GM19025 (cell line): ENCODE measurements around the gene PTCD2.

Experiments used
- ATAC-seq: cut with Tn5 transposase; IDR thresholded peaks from one replicate; pipeline ENCODE4 v1.9.1; 2021; ENCODE audit warnings: mild to moderate bottlenecking, low read depth, moderate library complexity; ENCODE audit not compliant: unreplicated experiment

Gene PTCD2

GRCh38 chr5:72319976-72320752 is at the start of gene PTCD2, which contains the start of gene MRPS27:
Gene PTCD2 (plus strand): TSS chr5:72320373. CDS start chr5:72320383, 10 bp downstream.
Gene MRPS27 (minus strand): TSS chr5:72320240. CDS start chr5:72320221, 19 bp downstream.
- ATAC-seq = peak; percentile 98

DNA sequence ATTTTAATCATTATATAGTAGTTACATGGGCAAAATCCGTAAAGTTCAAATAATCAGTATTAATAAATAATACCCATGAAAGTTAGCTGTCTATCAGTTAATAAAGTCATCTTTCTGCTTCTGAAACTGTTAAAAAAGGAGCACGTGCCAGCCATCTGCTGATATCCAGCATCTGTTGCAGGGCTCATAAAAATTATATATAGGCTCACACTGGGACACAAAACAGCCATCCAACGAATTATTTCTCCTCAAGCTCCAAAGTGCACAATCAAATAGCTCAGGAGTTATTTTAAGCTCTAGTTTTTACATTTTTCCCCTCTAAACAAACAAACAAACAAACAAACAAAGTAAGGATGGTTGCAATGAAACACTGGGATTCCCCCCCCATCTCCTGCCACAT is 48.5 kb upstream of the PTCD2 start:
- ATAC-seq = no peak

DNA sequence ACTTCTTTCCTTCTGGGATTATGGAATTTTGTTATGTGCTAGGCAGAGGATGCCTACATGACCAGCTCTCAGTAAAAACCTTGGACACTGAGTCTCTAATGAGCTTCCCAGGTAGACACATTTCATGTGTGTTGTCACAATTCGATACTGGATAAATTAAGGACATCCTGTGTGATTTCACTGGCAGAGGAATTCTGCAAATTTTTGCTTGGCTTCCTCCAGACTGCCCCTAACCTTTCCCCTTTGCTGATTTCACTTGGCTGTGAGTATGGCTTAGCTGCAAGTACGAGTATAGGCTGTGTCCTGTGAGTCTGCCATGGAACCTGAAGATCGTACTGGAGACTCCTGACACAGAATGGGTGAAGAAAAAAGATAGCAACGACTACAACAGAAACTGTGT is 47.8 kb upstream of the PTCD2 start:
- no peak for ATAC-seq

DNA sequence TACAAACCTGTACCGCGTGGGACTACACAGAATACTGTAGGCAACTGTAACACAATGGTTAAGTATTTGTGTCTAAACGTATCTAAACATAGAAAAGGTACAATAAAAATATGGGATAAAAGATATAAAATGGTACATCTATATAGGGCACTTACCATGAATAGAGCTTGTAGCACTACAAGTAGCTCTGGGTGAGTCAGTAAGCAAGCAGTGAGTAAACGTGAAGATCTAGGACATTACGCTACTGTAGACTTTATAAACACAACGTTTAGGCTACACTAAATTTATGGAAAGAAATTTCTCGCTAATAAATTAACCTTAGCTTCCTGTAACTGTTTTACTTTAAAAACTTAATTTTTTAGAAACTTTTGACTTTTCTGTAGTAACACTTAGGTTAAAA is 46.6 kb upstream of the PTCD2 start:
- no peak for ATAC-seq

- ATAC-seq = no peak
These were observed 43.9 kb upstream of the PTCD2 start for GRCh38 chr5:72276219-72276752.

DNA sequence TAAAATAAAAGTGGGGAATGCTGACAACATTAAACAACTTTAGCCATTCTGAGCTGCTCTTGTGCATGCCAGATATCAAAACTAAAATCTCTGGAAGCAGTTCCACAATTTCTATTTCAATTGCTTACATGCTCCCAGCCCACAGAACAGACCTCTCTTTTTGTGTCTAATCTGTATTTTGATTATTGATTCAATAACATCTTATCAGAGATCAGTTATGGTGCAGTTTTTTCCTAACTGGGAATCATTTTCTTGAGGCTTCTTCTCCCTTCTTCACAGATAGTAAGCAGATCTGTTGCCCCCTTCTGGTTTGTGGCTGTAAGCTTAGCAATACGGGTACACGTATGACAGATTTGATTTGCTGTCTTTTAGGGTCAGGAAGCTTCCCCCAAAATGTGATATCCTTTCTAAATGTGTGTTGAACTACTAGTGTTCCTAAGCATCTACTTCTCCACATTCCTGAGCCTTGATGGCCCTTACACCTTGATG is 39.5 kb upstream of the PTCD2 start:
- no peak for ATAC-seq

DNA sequence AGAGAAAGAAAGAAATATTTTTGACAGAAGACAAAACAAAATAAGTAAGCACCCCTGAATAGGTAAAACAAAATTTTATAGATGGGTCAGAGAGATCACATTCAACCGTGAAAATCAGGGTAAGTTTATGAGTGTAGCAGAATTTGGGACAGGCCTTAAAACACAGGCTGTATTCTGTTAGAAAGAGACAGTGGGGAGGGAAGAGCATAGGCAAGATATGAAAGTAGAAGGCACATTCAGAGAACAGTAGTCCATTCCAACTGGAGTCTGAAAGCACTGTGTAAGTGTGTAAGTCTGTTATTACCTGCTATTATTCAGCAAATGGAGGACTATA is 38.8 kb upstream of the PTCD2 start:
- no peak for ATAC-seq

- ATAC-seq = no peak
These were observed 38.2 kb upstream of the PTCD2 start for GRCh38 chr5:72281764-72282499.

- no peak for ATAC-seq
These were observed 37.3 kb upstream of the PTCD2 start for GRCh38 chr5:72282878-72283277.

DNA sequence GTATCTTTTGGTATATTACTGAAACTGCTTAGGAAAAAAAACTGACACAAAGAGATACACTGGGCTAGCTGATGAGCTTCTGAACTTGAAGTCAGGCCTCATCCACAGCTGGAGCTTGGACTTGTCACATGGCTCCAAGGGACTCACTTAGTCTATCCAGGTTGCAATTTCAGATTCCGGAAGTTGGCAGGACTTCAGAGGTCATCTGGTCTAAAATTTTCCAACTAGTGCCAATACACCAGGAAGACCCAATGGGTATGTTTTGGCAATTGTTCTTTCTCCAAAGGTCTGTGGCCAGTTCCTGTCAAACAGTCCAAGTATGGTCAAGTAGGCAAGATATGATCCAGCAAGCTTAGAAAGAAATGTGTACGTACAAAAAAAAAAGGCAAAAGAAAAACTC is 36.8 kb upstream of the PTCD2 start:
- no peak for ATAC-seq

GRCh38 chr5:72284559-72285423 is 35.4 kb upstream of the PTCD2 start:
- no peak for ATAC-seq

DNA sequence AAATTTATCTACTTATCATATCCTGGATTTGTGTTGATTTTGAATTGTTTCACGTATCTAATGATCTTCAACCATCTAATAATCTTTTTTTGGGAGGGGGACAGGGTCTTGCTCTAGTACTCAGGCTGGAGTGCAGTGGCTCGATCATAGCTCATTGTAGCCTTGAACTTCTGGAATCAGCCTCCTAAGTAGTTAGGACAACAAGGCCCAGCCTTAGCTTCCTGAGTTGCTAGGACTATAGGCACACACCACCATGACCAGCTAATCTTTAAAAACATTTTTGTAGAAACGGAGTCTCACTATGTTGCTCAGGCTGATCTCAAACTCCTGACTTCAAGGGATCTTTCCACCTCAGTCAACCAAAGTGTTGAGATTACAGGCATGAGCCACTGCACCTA is 34.8 kb upstream of the PTCD2 start:
- ATAC-seq = no peak

DNA sequence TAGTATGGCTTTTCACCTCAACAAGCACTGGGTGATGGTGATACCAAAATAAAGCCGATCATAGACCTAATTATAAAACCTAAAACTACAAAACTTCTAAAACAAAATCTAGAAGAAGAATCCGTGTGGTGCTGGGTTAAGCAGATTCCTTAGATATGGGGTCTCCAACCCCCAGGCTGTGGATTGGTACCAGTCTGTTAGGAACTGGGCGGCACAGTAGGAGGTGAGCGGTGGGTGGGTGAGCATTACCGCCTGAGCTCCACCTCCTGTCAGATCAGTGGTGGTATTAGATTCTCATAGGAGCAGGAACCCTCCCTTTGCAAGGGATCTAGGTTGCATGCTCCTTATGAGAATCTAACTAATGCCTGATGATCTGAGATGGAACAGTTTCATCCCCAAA is 33.4 kb upstream of the PTCD2 start:
- no peak for ATAC-seq

DNA sequence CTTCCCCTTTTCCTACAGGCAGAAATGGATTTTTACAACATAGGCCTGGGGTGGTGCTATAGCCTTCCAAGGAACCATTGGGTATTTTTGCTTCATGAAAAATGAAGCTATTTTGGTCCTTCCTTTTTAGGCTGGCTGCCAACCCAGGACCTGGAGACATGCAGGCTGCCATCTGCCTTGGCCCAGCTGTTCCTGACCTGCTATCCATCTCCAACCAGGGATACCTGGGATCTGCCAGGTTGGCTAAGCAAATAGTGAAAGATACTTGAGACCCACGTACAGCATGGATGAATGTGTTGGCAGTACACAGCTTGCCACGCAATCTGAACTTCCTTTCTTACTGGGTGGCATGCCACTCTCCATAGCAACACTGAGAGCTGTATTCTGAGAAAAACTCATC is 31.2 kb upstream of the PTCD2 start:
- no peak for ATAC-seq

GRCh38 chr5:72290356-72291133 is 29.6 kb upstream of the PTCD2 start:
- ATAC-seq = no peak

- ATAC-seq = no peak
These were observed 28.6 kb upstream of the PTCD2 start for GRCh38 chr5:72291601-72292000.

DNA sequence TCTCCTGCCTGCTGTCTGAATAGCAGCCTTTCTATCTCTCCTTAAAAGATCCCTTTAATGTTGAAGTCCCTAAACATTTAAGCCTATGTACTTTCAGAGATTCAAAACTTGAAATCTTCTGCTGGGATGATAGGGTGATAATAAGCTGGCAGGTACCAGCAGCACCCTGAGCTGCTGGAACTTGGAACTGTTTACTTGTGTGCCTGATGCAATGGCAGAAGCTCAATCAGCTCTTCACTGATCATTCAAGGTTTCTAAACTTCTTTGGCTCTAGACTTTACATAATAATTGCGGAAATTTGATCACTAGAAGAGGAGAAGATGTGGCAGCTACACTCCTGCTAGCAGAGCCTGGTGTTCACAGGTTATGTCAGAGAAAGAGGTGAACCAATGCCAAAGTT is 27.8 kb upstream of the PTCD2 start:
- no peak for ATAC-seq

- ATAC-seq = no peak
These were observed 26.6 kb upstream of the PTCD2 start for GRCh38 chr5:72293495-72294055.

DNA sequence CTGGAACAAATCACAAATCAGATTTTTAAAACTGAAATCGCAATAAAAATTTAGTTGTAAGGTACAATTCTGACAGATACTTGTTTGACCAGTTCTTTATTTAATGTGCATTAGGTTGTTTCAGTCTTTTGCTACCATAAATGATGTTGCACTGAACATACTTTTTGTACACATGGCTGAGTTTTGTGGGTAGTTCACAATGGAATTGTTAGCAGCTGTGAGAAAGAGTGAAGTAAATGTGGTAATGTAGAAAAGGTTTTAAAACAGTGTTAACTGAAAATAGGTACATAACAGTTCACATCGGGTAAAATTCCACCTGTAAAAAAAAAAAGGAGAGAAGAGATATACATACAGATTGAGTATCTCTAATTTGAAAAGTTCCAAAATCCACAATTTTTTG is 25.7 kb upstream of the PTCD2 start:
- ATAC-seq = no peak

DNA sequence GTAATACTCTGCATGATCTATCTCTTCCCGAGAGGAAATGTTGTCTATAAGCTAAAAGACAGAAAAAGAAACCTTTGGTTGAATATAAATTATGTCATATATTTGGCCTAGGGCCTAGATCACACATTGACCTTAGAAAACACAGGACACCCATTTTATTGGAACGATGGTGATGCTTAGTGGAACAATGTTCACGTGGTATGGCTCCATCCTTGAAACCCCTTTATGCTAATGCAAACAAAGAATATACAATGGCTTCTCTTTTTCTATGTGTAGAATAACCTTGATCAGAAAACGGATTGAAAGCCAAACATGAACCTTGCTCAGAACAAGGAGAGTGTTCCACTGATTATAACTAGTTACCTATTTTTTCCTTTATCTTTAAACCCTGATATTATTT is 24.6 kb upstream of the PTCD2 start:
- no peak for ATAC-seq
